ENCODE data around the gene EFEMP1.
A peak's percentile ranks its signal among the peaks of the same experiment; 100 is the strongest.

The EFEMP1 gene

DNA sequence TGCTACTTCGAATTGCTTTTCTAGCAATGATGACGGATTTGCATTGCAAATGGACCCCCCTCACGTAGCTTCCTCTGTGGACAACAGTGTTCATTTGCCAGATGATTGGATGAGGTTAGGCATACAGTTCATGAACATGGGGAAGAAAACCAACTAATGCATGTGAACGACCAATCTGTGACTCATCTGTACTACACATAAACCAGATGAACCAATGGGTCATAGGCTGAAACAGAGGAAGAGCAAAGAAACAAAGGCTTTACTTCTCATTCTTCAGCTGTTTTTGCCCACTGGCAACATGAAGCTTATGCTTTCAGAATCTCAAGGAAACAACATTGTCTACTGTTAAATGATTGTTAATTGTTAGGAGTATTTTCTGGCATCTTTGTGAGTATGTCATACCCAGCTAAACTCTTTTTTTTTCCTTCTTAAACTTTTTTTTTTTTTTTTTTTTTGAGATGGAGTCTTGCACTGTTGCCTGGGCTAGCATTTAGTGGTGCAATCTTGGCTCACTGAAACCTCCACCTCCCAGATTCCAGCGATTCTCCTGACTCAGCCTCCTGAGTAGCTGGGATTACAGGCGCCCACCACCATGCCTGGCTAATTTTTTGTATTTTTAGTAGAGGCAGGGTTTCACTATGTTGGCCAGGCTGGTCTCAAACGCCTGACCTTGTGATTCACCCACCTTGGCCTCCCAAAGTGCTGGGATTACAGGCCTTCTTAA, 35.5 kb downstream of the EFEMP1 start:
- no peak for TF ChIP-seq Cebpa-rat (IDR thresholded peaks at IDR 0.05)
- no peaks in the 10 kb centered on the region for H3K36me3 ChIP-seq
- H3K4me2 ChIP-seq: no peak overlapping the region
- no peaks in the 10 kb centered on the region; the same call in 1 of the 2 replicates for H3K9me3 ChIP-seq
- H4K20me1 ChIP-seq: no peaks in the 10 kb centered on the region
- H3K27ac ChIP-seq: no peak overlapping the region
- no peak overlapping the region for H3K9ac ChIP-seq
- H3K4me1 ChIP-seq: peaks cover 9% of the 10 kb centered on the region; the same call in 1 of the 2 replicates
- H3K4me3 ChIP-seq: no peak overlapping the region
- H3K27me3 ChIP-seq: no peaks in the 10 kb centered on the region

DNA sequence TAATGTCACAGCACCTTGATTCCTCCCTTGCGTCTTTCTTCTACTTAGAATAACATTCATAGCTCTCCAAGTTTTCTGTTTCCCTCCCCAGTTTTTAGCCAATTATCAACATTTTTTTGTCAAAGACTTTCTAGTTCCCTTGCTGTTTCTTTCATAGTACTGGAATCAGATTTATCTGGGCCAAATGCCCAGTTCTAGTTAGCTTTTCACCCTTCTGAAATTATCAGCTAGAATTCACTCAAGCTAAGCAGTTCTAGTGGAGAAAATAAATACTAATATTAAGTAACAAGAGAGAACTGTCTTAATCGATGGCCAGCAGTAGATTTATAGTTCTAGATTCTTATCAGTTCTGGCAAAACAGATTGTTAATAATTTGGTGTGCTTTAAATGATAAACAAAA, 36.2 kb downstream of the EFEMP1 start:
- Histone ChIP-seq H3K9me3 (no peaks in the 10 kb centered on the region; the same call in 1 of the 2 replicates), H3K9ac (no peak overlapping the region), H3K4me3 (no peak overlapping the region), H3K4me1 (peaks cover 9% of the 10 kb centered on the region; the same call in 1 of the 2 replicates), H3K27me3 (no peaks in the 10 kb centered on the region), H3K4me2 (no peak overlapping the region), H4K20me1 (no peaks in the 10 kb centered on the region), H3K36me3 (no peaks in the 10 kb centered on the region), H3K27ac (no peak overlapping the region)
- TF ChIP-seq Cebpa-rat (IDR thresholded peaks at IDR 0.05): no peak

DNA sequence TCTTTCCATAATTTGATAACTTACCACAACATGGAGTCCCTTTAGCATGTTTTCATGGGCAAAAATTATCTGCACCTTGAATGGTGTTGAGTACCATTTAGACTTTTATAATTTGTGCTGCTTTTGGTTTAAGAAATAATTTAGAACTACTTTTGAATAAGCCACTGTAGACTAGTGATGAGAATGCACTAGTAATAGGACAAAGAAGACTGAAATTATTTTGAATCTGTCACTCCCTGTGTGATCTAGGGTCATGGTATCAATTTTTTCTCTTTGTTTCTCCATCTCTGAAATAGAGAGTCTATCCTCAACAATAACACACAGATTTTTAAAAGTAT, 37.7 kb downstream of the EFEMP1 start:
- Histone ChIP-seq H3K9me3 (no peaks in the 10 kb centered on the region; the same call in 1 of the 2 replicates), H3K27me3 (no peaks in the 10 kb centered on the region), H3K27ac (no peak overlapping the region), H3K4me1 (peaks cover 9% of the 10 kb centered on the region; the same call in 1 of the 2 replicates), H3K4me3 (no peak overlapping the region), H4K20me1 (no peaks in the 10 kb centered on the region), H3K9ac (no peak overlapping the region), H3K4me2 (no peak overlapping the region), H3K36me3 (peaks cover 7% of the 10 kb centered on the region; the same call in 1 of the 2 replicates)
- no peak for TF ChIP-seq Cebpa-rat (IDR thresholded peaks at IDR 0.05)

DNA sequence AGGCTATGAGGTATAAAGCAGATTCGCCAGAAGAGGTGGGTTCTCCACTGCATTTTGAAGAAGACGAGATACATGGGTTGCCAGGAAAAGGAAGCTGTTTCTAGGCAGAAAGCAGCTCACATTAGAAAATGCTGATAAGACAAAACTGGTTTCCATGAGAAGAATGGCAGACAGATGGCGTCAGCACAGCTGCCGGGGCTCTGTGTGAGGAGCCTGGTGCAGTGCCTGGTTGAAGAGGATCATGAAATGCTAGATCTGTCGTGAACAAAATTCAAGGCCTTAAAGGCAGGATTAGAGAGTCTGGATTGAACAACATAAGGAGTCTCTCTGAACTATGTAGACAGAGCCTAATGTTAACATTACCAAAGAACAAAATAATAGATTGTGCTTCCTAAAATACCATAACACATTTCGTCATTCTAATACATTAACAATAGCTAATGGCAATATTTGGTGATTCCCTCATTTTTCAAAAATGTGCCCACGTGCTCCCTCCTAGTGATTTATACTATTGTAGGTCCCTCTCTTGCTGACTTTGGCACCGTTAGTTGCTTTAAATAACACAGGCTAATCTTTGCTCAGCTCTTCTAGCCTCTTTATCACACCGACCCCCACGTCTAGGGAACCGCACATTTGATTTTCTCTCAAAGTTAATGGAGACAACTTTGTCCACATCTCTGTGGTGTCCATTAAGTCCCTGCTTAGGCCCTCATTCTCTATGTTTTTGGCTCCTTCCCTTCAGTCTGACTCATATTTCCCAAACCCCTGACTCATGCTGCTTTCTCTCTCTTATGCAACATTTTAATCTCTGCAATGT, 38.2 kb downstream of the EFEMP1 start:
- H4K20me1 ChIP-seq: no peaks in the 10 kb centered on the region
- no peaks in the 10 kb centered on the region for H3K27me3 ChIP-seq
- no peak for TF ChIP-seq Cebpa-rat (IDR thresholded peaks at IDR 0.05)
- H3K36me3 ChIP-seq: peaks cover 12% of the 10 kb centered on the region; the same call in 1 of the 2 replicates
- peaks cover 9% of the 10 kb centered on the region; the same call in 1 of the 2 replicates for H3K4me1 ChIP-seq
- no peak overlapping the region for H3K9ac ChIP-seq
- no peak overlapping the region for H3K4me3 ChIP-seq
- no peaks in the 10 kb centered on the region; the same call in 1 of the 2 replicates for H3K9me3 ChIP-seq
- H3K27ac ChIP-seq: no peak overlapping the region
- no peak overlapping the region for H3K4me2 ChIP-seq

DNA sequence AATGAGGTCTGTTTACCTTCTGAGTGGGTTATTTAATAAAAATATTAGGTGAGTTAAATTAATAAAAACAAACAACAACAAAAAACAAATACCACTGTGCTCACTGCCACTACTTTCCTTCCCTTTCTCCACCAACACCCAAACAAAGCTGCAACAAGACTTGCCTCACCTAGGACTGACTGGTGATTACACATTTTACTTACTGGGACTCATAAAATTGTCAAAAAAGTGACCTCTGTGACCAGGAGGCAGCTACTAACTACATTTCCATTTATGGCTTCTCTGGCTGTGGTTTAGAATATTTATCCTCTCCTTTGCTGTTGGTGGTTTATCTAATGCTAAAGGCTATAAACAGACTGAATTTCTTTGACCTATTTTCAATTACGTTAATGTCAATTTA, 39.8 kb downstream of the EFEMP1 start:
- no peaks in the 10 kb centered on the region for H3K27me3 ChIP-seq
- H3K4me2 ChIP-seq: peak overlapping the region; percentile 5; the same call in 1 of the 2 replicates
- H3K9ac ChIP-seq: no peak overlapping the region
- H3K9me3 ChIP-seq: no peaks in the 10 kb centered on the region; the same call in 1 of the 2 replicates
- H3K27ac ChIP-seq: no peak overlapping the region
- no peaks in the 10 kb centered on the region for H4K20me1 ChIP-seq
- peaks cover 12% of the 10 kb centered on the region; the same call in 1 of the 2 replicates for H3K36me3 ChIP-seq
- TF ChIP-seq Cebpa-rat (IDR thresholded peaks at IDR 0.05): no peak
- H3K4me3 ChIP-seq: no peak overlapping the region
- H3K4me1 ChIP-seq: peaks cover 9% of the 10 kb centered on the region; the same call in 1 of the 2 replicates

DNA sequence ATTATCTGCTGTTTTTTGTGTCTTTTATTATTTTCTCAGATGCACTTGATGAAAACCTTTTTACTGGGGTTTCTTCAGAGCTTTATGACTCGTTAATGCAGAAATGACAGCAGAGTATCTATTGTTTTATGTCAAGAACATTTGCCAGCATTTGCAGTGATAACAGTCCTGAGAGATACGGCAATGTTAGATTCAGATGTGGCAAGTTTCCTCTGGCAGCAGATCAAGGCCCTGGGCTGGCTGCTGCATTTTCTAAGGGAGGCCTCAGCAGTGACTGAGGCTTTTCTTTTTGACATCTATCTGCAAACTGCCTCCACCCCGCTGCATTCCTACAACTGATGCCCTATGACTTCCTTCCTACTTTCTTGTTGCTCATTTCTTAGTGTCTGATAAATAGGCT, 40.2 kb downstream of the EFEMP1 start:
- Histone ChIP-seq H3K4me2 (peak overlapping the region; percentile 5; the same call in 1 of the 2 replicates), H3K9me3 (no peaks in the 10 kb centered on the region), H3K27ac (no peak overlapping the region), H3K36me3 (peaks cover 12% of the 10 kb centered on the region; the same call in 1 of the 2 replicates), H3K4me3 (no peak overlapping the region), H3K9ac (no peak overlapping the region), H3K27me3 (no peaks in the 10 kb centered on the region), H4K20me1 (no peaks in the 10 kb centered on the region), H3K4me1 (peaks cover 9% of the 10 kb centered on the region; the same call in 1 of the 2 replicates)
- no peak for TF ChIP-seq Cebpa-rat (IDR thresholded peaks at IDR 0.05)

DNA sequence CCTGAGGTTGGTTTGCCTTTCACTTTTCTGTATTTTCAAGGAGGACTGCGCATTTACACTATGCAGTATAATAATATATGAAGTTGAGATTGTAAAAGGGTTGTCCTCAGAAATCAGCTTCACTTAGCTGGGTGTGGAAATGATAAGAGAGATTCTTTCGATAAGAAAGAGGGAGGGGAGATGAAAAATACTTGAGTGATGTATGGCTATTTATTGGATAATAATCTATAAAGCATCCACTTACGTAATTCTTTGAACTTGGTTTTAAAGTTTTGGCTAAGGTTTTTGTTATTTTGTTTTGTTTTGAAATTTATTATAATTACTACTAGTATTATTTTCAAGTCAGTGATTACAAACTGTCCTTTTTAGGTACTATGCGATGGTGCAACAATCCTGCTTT, 40.6 kb downstream of the EFEMP1 start:
- Histone ChIP-seq H4K20me1 (no peaks in the 10 kb centered on the region), H3K27ac (no peak overlapping the region), H3K9ac (no peak overlapping the region), H3K4me1 (peaks cover 9% of the 10 kb centered on the region; the same call in 1 of the 2 replicates), H3K9me3 (no peaks in the 10 kb centered on the region), H3K27me3 (no peaks in the 10 kb centered on the region), H3K4me2 (no peak overlapping the region), H3K36me3 (peaks cover 12% of the 10 kb centered on the region; the same call in 1 of the 2 replicates), H3K4me3 (no peak overlapping the region)
- no peak for TF ChIP-seq Cebpa-rat (IDR thresholded peaks at IDR 0.05)

DNA sequence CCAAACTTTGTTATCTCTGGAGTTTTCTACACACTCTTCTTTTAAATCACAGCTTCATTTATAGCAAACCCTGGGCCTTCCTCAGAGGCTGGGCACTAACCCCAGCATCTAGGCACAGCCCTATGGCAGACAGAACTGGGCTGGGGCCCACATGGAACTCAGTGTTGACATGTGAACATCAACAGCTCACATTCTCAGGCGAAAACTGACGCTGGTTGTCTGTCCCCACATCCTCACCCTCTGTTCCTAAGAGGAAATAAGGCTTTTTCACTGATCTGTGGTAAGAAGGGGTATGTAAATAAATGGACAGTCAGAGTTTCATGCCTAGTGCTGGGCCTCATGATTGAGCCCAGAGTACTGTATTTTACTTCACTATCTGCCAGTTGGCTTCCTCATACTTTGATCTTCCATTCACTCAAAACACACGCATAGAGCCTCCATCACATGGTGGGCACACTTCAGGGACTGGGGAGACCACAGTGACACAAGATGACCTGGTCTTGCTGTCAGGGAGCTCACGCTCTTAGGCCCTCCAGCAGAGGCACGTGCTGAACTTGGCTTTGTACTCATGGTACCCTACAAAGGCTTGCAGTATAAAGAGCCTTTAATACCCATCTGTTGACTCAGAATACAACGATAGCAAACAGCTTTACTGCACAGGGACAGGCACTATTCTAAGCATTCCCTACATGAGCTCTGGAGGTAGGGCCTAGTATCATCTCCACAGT, 43.0 kb downstream of the EFEMP1 start:
- Histone ChIP-seq H3K27ac (no peak overlapping the region), H3K4me2 (no peak overlapping the region), H4K20me1 (no peaks in the 10 kb centered on the region), H3K9me3 (no peaks in the 10 kb centered on the region), H3K4me1 (peaks cover 17% of the 10 kb centered on the region; the same call in 1 of the 2 replicates), H3K4me3 (no peak overlapping the region), H3K36me3 (peaks cover 12% of the 10 kb centered on the region; the same call in 1 of the 2 replicates), H3K9ac (no peak overlapping the region), H3K27me3 (no peaks in the 10 kb centered on the region)
- TF ChIP-seq Cebpa-rat (IDR thresholded peaks at IDR 0.05): no peak

DNA sequence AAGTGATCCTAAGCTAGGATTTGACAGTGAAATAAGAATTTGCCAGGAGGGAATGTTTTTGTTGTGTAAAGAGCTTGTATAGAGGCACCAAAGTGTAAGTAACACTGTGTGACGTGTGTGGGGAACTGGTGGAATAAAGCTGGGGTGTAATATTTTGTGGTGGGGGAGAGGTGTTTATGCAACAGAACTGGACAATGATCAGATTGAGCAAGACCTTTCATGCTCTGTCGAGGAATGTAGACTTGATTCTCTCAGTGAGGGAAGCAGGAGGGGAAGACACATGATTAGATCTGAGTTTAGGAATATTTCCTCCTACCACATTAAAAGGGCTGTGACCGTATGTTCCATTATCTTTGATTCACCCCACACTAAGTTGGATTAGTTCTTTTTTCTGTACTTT, 43.6 kb downstream of the EFEMP1 start:
- no peak overlapping the region for H3K4me3 ChIP-seq
- no peak for TF ChIP-seq Cebpa-rat (IDR thresholded peaks at IDR 0.05)

More for the DNA sequence above, 43.6 kb downstream of the EFEMP1 start:
- Histone ChIP-seq H3K27me3 (no peaks in the 10 kb centered on the region), H4K20me1 (no peaks in the 10 kb centered on the region), H3K4me2 (no peak overlapping the region), H3K36me3 (peaks cover 12% of the 10 kb centered on the region; the same call in 1 of the 2 replicates), H3K9ac (no peak overlapping the region), H3K4me1 (peaks cover 20% of the 10 kb centered on the region; the same call in 1 of the 2 replicates), H3K9me3 (no peaks in the 10 kb centered on the region), H3K27ac (no peak overlapping the region)
